Measurements from ENCODE around the gene XXYLT1.

GRCh38 chr3:195172896-195173295, 98.1 kb downstream of the XXYLT1 start:
- TF ChIP-seq CTCF (IDR thresholded peaks at IDR 0.05) (no peak), EZH2phosphoT487 (IDR thresholded peaks at IDR 0.05) (no peak), EZH2 (IDR thresholded peaks at IDR 0.05) (no peak)
